H1 (cell line): ENCODE data around the gene CST4. TPM values are rescaled to one million over a fixed set of nuclear protein-coding genes. Genes with fewer than 3 reads are reported as not detected.

Experiments
- CTCF ChIA-PET: fragments of 300-600 bp; sonication (Branson Sonifier 250); formaldehyde crosslinking; loops from one replicate; lab custom pipeline; 2021; ENCODE audit not compliant: partially characterized antibody; lab: Charles Lee
- POLR2A ChIA-PET: fragments of 300-600 bp; sonication (Branson Sonifier 250); formaldehyde crosslinking; loops from one replicate; lab custom pipeline; 2021; ENCODE audit warnings: inconsistent platforms; ENCODE audit not compliant: partially characterized antibody; lab: Charles Lee
- DNase-seq, 2 experiments: peaks; one replicate each; pipeline versions ENCODE4 v3.0.0 to v3.0.0-alpha.2; 2010 to 2022; ENCODE audit warnings: low spot score in 2 of 2, low read depth in 1 of 2, mixed read lengths in 1 of 2
- FAIRE-seq: peaks from 2 replicates; lab custom pipeline; 2011; peaks lifted over from hg19 to GRCh38; lab: Jason Lieb, UNC
- H2AFZ ChIP-seq: 2 replicates; pipeline ENCODE4 v1.8.1; 2012; ENCODE audit warnings: low read length, inconsistent platforms
- H2AK5ac ChIP-seq: 2 replicates; pipeline ENCODE4 v1.6.1; 2013; ENCODE audit warnings: low read depth, low read length
- H2BK120ac ChIP-seq: replicated peaks from 2 replicates; pipeline ENCODE3; 2013; ENCODE audit warnings: low read depth, low read length, inconsistent platforms
- H2BK12ac ChIP-seq: 2 replicates; pipeline ENCODE4 v1.6.1; 2013; ENCODE audit warnings: low read depth, low read length
- H2BK15ac ChIP-seq: 2 replicates; pipeline ENCODE4 v1.6.1; 2013; ENCODE audit warnings: low read length
- H2BK20ac ChIP-seq: 2 replicates; pipeline ENCODE4 v1.6.1; 2013; ENCODE audit warnings: low read length
- H2BK5ac ChIP-seq: 2 replicates; pipeline ENCODE4 v1.6.1; 2013; ENCODE audit warnings: low read depth, low read length
- H3K14ac ChIP-seq: 2 replicates; pipeline ENCODE4 v1.6.1; 2013; ENCODE audit warnings: inconsistent platforms; ENCODE audit not compliant: insufficient read length
- H3K18ac ChIP-seq: 2 replicates; pipeline ENCODE4 v1.6.1; 2013; ENCODE audit warnings: low read length; ENCODE audit errors: extremely low read depth
- H3K23ac ChIP-seq: 2 replicates; pipeline ENCODE4 v1.6.1; 2013; ENCODE audit warnings: inconsistent platforms; ENCODE audit not compliant: insufficient read length
- H3K23me2 ChIP-seq: 2 replicates; pipeline ENCODE4 v1.6.1; 2013; ENCODE audit warnings: low read depth, low read length
- H3K27ac ChIP-seq: 2 replicates; pipeline ENCODE4 v1.6.1; 2011; ENCODE audit warnings: low read depth, low read length, inconsistent platforms
- H3K27me3 ChIP-seq, 4 experiments: replicated peaks in 1 of 4; 1 replicate in 1 of 4; 2 replicates in 3 of 4; pipeline versions ENCODE4 v1.6.1 to v1.8.1; 2011 to 2013; ENCODE audit warnings: low read length in 3 of 4, mild to moderate bottlenecking in 3 of 4, inconsistent platforms in 2 of 4, mixed read lengths in 2 of 4, moderate library complexity in 1 of 4; ENCODE audit not compliant: control insufficient read depth in 3 of 4, insufficient read depth in 3 of 4; ENCODE audit errors: extremely low read depth in 1 of 4
- H3K36me3 ChIP-seq, 4 experiments: 2 replicates each; pipeline versions ENCODE4 v1.6.1 to v1.8.1; 2011 to 2013; ENCODE audit warnings: mild to moderate bottlenecking in 4 of 4, low read length in 3 of 4, moderate library complexity in 2 of 4, control low read depth in 1 of 4, inconsistent platforms in 1 of 4; ENCODE audit not compliant: insufficient read depth in 4 of 4, control insufficient read depth in 2 of 4
- H3K4ac ChIP-seq: replicated peaks from 2 replicates; pipeline ENCODE3; 2013; ENCODE audit warnings: low read length, low read depth, mixed read lengths, inconsistent platforms; ENCODE audit not compliant: insufficient read length
- H3K4me1 ChIP-seq, 4 experiments: replicated peaks in 1 of 4; 1 replicate in 1 of 4; 2 replicates in 3 of 4; pipeline versions ENCODE4 v1.6.1 to v1.8.1; 2011 to 2013; ENCODE audit warnings: low read length in 3 of 4, inconsistent platforms in 2 of 4, mixed read lengths in 1 of 4; ENCODE audit not compliant: insufficient read depth in 4 of 4, control insufficient read depth in 3 of 4
- H3K4me2 ChIP-seq, 2 experiments: 2 replicates each; pipeline versions ENCODE4 v1.6.1 to v1.8.1; 2011 to 2013; ENCODE audit warnings: low read depth in 2 of 2, low read length in 2 of 2, control low read depth in 1 of 2, inconsistent platforms in 1 of 2, mild to moderate bottlenecking in 1 of 2; ENCODE audit not compliant: insufficient read depth in 1 of 2
- H3K4me3 ChIP-seq, 4 experiments: fragments of 200-600, 300-600 bp in 1 of 4; sonication (generic), shearing (Covaris generic), sonication (Bioruptor Twin) in 1 of 4; 2 replicates each; pipeline versions ENCODE4 v1.5.1 to v1.8.1; 2011 to 2016; ENCODE audit warnings: low read length in 4 of 4, low read depth in 3 of 4, control low read depth in 2 of 4, inconsistent platforms in 2 of 4, mild to moderate bottlenecking in 2 of 4, mixed read lengths in 1 of 4, moderate library complexity in 1 of 4; ENCODE audit not compliant: insufficient read depth in 2 of 4; ENCODE audit errors: extremely low read depth in 1 of 4
- H3K56ac ChIP-seq: replicated peaks from 2 replicates; pipeline ENCODE3; 2013; ENCODE audit warnings: low read depth, mild to moderate bottlenecking, mixed read lengths, low read length, inconsistent platforms; ENCODE audit not compliant: insufficient read length
- H3K79me1 ChIP-seq: 2 replicates; pipeline ENCODE4 v1.6.1; 2013; ENCODE audit warnings: low read depth, low read length, control low read depth
- H3K79me2 ChIP-seq, 2 experiments: 2 replicates each; pipeline versions ENCODE4 v1.6.1 to v1.8.1; 2012 to 2013; ENCODE audit warnings: low read length in 2 of 2, mild to moderate bottlenecking in 2 of 2, inconsistent platforms in 1 of 2; ENCODE audit not compliant: insufficient read depth in 2 of 2, control insufficient read depth in 1 of 2
- H3K9ac ChIP-seq, 4 experiments: replicated peaks in 1 of 4; 1 replicate in 1 of 4; 2 replicates in 3 of 4; pipeline versions ENCODE4 v1.6.1 to v1.8.1; 2011 to 2013; ENCODE audit warnings: low read depth in 3 of 4, low read length in 3 of 4, control low read depth in 2 of 4, mild to moderate bottlenecking in 2 of 4, moderate library complexity in 2 of 4, inconsistent platforms in 1 of 4; ENCODE audit errors: extremely low read depth in 1 of 4
- H3K9me3 ChIP-seq, 2 experiments: 2 replicates each; pipeline versions ENCODE4 v1.6.1 to v1.8.1; 2012 to 2013; ENCODE audit warnings: mild to moderate bottlenecking in 2 of 2, moderate library complexity in 2 of 2, control low read depth in 1 of 2, inconsistent platforms in 1 of 2, low read depth in 1 of 2, low read length in 1 of 2, mixed read lengths in 1 of 2; ENCODE audit not compliant: insufficient read depth in 2 of 2
- H4K20me1 ChIP-seq, 2 experiments: replicated peaks in 1 of 2; 2 replicates each; pipeline versions ENCODE3 to v1.8.1; 2011 to 2013; ENCODE audit warnings: inconsistent platforms in 2 of 2, low read length in 2 of 2, mild to moderate bottlenecking in 1 of 2; ENCODE audit not compliant: insufficient read depth in 2 of 2, control insufficient read depth in 1 of 2
- H4K5ac ChIP-seq: 2 replicates; pipeline ENCODE4 v1.6.1; 2013; ENCODE audit warnings: low read length, low read depth, mixed read lengths, inconsistent platforms; ENCODE audit not compliant: insufficient read length
- H4K8ac ChIP-seq: 2 replicates; pipeline ENCODE4 v1.8.0; 2013; ENCODE audit warnings: mild to moderate bottlenecking, moderate library complexity, low read length, inconsistent platforms; ENCODE audit not compliant: insufficient read depth; ENCODE audit errors: extremely low read depth
- H4K91ac ChIP-seq: replicated peaks from 2 replicates; pipeline ENCODE3; 2013; ENCODE audit warnings: low read length, mixed read lengths, inconsistent platforms; ENCODE audit not compliant: insufficient read length
- BCL11A ChIP-seq, 2 experiments: IDR thresholded peaks; one replicate each; pipeline ENCODE4 v1.6.1; 2011; ENCODE audit warnings: low read depth in 2 of 2, low read length in 2 of 2, mild to moderate bottlenecking in 2 of 2
- BRCA1 ChIP-seq: IDR thresholded peaks from 2 replicates; pipeline ENCODE4 v1.6.1; 2012; ENCODE audit warnings: low read depth, low read length, improper control_type of control experiment
- CBX8 ChIP-seq: fragments of 300-800, 300-1000 bp; sonication (generic); IDR thresholded peaks from 2 replicates; pipeline ENCODE4 v1.7.1; 2016; ENCODE audit warnings: low read depth, low read length, borderline replicate concordance
- EGR1 ChIP-seq: IDR thresholded peaks from 2 replicates; pipeline ENCODE4 v1.6.1; 2011; ENCODE audit warnings: low read depth, low read length, borderline replicate concordance
- EP300 ChIP-seq, 2 experiments: IDR thresholded peaks; 1 replicate in 1 of 2; 2 replicates in 1 of 2; pipeline ENCODE4 v1.6.1; 2011 to 2012; ENCODE audit warnings: low read depth in 2 of 2, low read length in 2 of 2, mild to moderate bottlenecking in 2 of 2, borderline replicate concordance in 1 of 2, inconsistent platforms in 1 of 2, moderate library complexity in 1 of 2
- JUN ChIP-seq: IDR thresholded peaks from 2 replicates; pipeline ENCODE4 v1.6.1; 2011; ENCODE audit warnings: low read depth, mild to moderate bottlenecking, improper control_type of control experiment, low read length
- MAFK ChIP-seq: IDR thresholded peaks from 2 replicates; pipeline ENCODE4 v1.6.1; 2012; ENCODE audit warnings: low read depth, mild to moderate bottlenecking, improper control_type of control experiment, low read length
- SIN3A ChIP-seq, 2 experiments: IDR thresholded peaks in 1 of 2; conservative IDR thresholded peaks in 1 of 2; 2 replicates each; pipeline ENCODE4 v1.6.1; 2011 to 2012; ENCODE audit warnings: low read length in 2 of 2, improper control_type of control experiment in 1 of 2, low read depth in 1 of 2, mild to moderate bottlenecking in 1 of 2
- SP4 ChIP-seq: IDR thresholded peaks from 2 replicates; pipeline ENCODE4 v1.6.1; 2012; ENCODE audit warnings: low read length, inconsistent platforms
- SRF ChIP-seq: IDR thresholded peaks from 2 replicates; pipeline ENCODE4 v1.6.1; 2011; ENCODE audit warnings: mild to moderate bottlenecking, low read depth, low read length, moderate library complexity
- TAF7 ChIP-seq: optimal IDR thresholded peaks from 2 replicates; pipeline ENCODE3; 2011; ENCODE audit warnings: low read depth, mild to moderate bottlenecking, inconsistent platforms, low read length, moderate library complexity, borderline replicate concordance
- WGBS, 2 experiments: shearing (Covaris generic) in 1 of 2; methylation state at CpG; one replicate each; pipeline versions ENCODE4 v1.1.6 to v1.1.7; 2013 to 2015; ENCODE audit warnings: low lambda C conversion rate in 2 of 2, mixed read lengths in 2 of 2, inconsistent platforms in 1 of 2, low coverage in 1 of 2, missing lambda C conversion rate in 1 of 2; ENCODE audit not compliant: insufficient replicate concordance in 2 of 2, insufficient coverage in 1 of 2, insufficient read length in 1 of 2; ENCODE audit errors: extremely low coverage in 1 of 2, missing lambda C conversion rate in 1 of 2; 5-methylcytosine and 5-hydroxymethylcytosine counted together
- polyA plus RNA-seq, 7 experiments: library from polyadenylated mRNA; depleted of rRNA in 3 of 7; stranded (reverse) in 5 of 7; unstranded in 2 of 7; fragments of >200 nt in 5 of 7; fragments of 200-250 nt in 2 of 7; gene quantifications; 1 replicate in 5 of 7; 2 replicates in 1 of 7; 4 replicates in 1 of 7; pipeline versions ENCODE4 v1.2.1 to v1.2.3, GENCODE V29; 2011 to 2013; ENCODE audit warnings: missing spikeins in 2 of 7, mixed read lengths in 2 of 7
- total RNA-seq: library from RNA; stranded (reverse); fragmentation: NEBNext Ultra II Directional; extraction: Animal tissue kit (Norgen Biotek cat#: 25700); gene quantifications from 2 replicates; pipeline ENCODE4 v1.2.1, GENCODE V29; 2021
- TF ChIP-seq, protein P1 (sequence below): IDR thresholded peaks from 2 replicates; pipeline ENCODE4 v1.6.1; 2011; ENCODE audit warnings: low read depth, mild to moderate bottlenecking, low read length; ENCODE audit not compliant: insufficient read depth

Gene CST4
- total and polyA plus RNA-seq, 2 of the 8 experiments (the other 6 are each of a cell fraction or from before 2014, with no cell fraction given), result not detected

DNA sequence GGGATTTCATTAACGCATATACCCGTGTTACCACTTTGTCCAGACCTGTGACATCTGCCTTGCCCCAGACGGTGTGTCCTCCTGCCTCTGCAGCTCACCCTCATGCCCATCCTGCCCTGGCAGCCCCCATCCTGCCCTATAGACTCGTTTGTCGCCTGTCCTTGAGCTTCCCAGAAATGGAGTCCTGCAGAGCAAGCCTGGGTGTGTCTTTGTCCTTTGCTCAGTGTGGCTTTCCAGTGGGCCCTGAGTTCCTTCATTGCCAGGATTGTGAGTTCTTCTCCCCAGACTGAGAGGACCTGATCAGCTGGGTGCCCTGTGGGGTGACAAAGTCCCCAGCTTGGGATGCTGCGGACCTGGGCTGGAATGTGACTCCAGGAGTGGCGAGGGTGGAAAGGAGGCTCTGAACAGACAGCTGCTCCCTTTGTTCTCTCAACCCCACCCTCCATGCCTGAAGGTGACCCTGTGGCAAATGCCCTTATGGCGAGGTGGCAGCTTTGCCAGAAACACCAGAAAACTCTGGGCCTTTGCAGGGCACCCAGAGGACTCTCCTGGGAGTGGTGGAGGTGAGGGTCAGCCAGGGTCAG lies 48.7 kb downstream of the CST4 start:
- no peak overlapping the region; the same call in 1 of the 2 replicates for H2BK12ac ChIP-seq
- H4K20me1 ChIP-seq, result peaks cover 0 to 5% of the 10 kb centered on the region in 2 experiments
- no peak overlapping the region; the same call in 1 of the 2 replicates for H4K8ac ChIP-seq
- H3K79me2 ChIP-seq, result no peaks in the 10 kb centered on the region
- 88% methylated on average over 8 of the region's 8 CpGs; no CpG with 5 or more reads in 1 of the 2 experiments for WGBS, 2 experiments
- H2BK15ac ChIP-seq, result no peak overlapping the region
- POLR2A ChIA-PET, result no interaction called here
- peak overlapping the region; percentile 26; the same call in 1 of the 2 replicates for H2BK5ac ChIP-seq
- H3K27ac ChIP-seq, result no peak overlapping the region
- peaks cover 0 to 12% (median 4%) of the 10 kb centered on the region in 4 experiments; a peak in 6 of 7 replicates for H3K4me1 ChIP-seq
- H3K4me3 ChIP-seq, result no peak overlapping the region
- peaks cover 9% of the 10 kb centered on the region for H3K23me2 ChIP-seq
- H3K9ac ChIP-seq, result no peak overlapping the region
- no peak overlapping the region for H2AFZ ChIP-seq
- DNase-seq (no peak), FAIRE-seq (no peak)
- H3K18ac ChIP-seq, result no peak overlapping the region
- no peak overlapping the region for H2BK20ac ChIP-seq
- H3K9me3 ChIP-seq, result no peaks in the 10 kb centered on the region
- no peak overlapping the region for H3K14ac ChIP-seq
- H4K5ac ChIP-seq, result no peak overlapping the region
- no peak overlapping the region for H3K23ac ChIP-seq
- H3K4ac ChIP-seq, result no peak overlapping the region
- CTCF ChIA-PET, result interaction anchor here (1.1 kb wide), 1 partner anchor 197 kb away, joined by 3 read pairs; no protein-coding TSS in a partner anchor
- H3K56ac ChIP-seq, result no peak overlapping the region
- H2AK5ac ChIP-seq, result no peak overlapping the region
- no peak overlapping the region for H2BK120ac ChIP-seq
- no peak overlapping the region for H3K4me2 ChIP-seq
- no peaks in the 10 kb centered on the region for H3K36me3 ChIP-seq
- peak overlapping the region; percentile 86 for H4K91ac ChIP-seq
- H3K27me3 ChIP-seq, result peaks cover 0 to 5% (median 2%) of the 10 kb centered on the region in 4 experiments; a peak in 3 of 7 replicates
- H3K79me1 ChIP-seq, result no peaks in the 10 kb centered on the region
- TF ChIP-seq BRCA1 (no peak), EGR1 (no peak), SP4 (no peak), EP300 (IDR thresholded peaks at IDR 0.05; ENCODE audit: borderline replicate concordance in 1 of 2, low read depth in 2 of 2, low read length in 2 of 2) (no peak), SIN3A (conservative IDR thresholded peaks at IDR 0.05 in 1 of 2, IDR thresholded peaks at IDR 0.05 in 1 of 2; ENCODE audit: low read depth in 1 of 2, low read length in 2 of 2) (no peak), MAFK (no peak), CBX8 (no peak), SRF (no peak), TAF7 (no peak), JUN (no peak), BCL11A (IDR thresholded peaks at IDR 0.05; ENCODE audit: low read depth in 2 of 2, low read length in 2 of 2) (no peak)
- TF ChIP-seq, protein P1, sequence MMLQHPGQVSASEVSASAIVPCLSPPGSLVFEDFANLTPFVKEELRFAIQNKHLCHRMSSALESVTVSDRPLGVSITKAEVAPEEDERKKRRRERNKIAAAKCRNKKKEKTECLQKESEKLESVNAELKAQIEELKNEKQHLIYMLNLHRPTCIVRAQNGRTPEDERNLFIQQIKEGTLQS, result no peak
